Left ventricle myocardium inferior (tissue), 1 donor: ENCODE measurements around the gene COL1A2. TPM values are rescaled to one million over a fixed set of nuclear protein-coding genes. Genes with fewer than 3 reads are reported as not detected.

Experiments used
- DNase-seq: peaks from one replicate; pipeline ENCODE4 v3.0.0-alpha.2; 2020
- H3K27ac ChIP-seq: fragments of 200-600 bp; replicated peaks from 2 replicates; pipeline ENCODE4 v1.8.0; 2021
- H3K27me3 ChIP-seq: fragments of 200-600 bp; 2 replicates; pipeline ENCODE4 v1.8.0; 2021; ENCODE audit warnings: low read depth
- H3K36me3 ChIP-seq: fragments of 200-600 bp; 2 replicates; pipeline ENCODE4 v1.8.0; 2021
- H3K4me1 ChIP-seq: fragments of 200-600 bp; 2 replicates; pipeline ENCODE4 v1.8.0; 2021
- H3K4me3 ChIP-seq: fragments of 200-600 bp; 2 replicates; pipeline ENCODE4 v1.8.0; 2021; ENCODE audit warnings: mild to moderate bottlenecking, moderate library complexity
- H3K9me3 ChIP-seq: fragments of 200-600 bp; replicated peaks from 2 replicates; pipeline ENCODE4 v1.8.0; 2021
- intact Hi-C: fragments of 100-400 bp; cut with micrococcal nuclease; formaldehyde crosslinking; loops from one replicate; pipeline ENCODE4 v1.11.0; 2022
- total RNA-seq: library from RNA; stranded (reverse); fragmentation: NEBNext Ultra II Directional; extraction: Animal tissue kit (Norgen Biotek cat#: 25700); gene quantifications from one replicate; pipeline ENCODE4 v1.2.1, GENCODE V29; 2021
- TF ChIP-seq, protein P1 (sequence below): fragments of 200-600 bp; IDR thresholded peaks from 2 replicates; pipeline ENCODE4 v1.8.0; 2021; ENCODE audit warnings: antibody characterized with exemption, mild to moderate bottlenecking, borderline replicate concordance
- donor health status: DM: no; HTN: yes; CAD: no; lungs with severe emphysema.

Gene COL1A2
- total RNA-seq, 1 donor from 2014 or later: 96.6 TPM

- Histone ChIP-seq H3K27ac (no peak overlapping the region), H3K36me3 (peaks cover 24% of the 10 kb centered on the region), H3K4me3 (peak overlapping the region; percentile 19), H3K27me3 (peaks cover 29% of the 10 kb centered on the region), H3K4me1 (peaks cover 16% of the 10 kb centered on the region), H3K9me3 (no peaks in the 10 kb centered on the region)
- intact Hi-C loops: no loop called here
- TF ChIP-seq, protein P1, sequence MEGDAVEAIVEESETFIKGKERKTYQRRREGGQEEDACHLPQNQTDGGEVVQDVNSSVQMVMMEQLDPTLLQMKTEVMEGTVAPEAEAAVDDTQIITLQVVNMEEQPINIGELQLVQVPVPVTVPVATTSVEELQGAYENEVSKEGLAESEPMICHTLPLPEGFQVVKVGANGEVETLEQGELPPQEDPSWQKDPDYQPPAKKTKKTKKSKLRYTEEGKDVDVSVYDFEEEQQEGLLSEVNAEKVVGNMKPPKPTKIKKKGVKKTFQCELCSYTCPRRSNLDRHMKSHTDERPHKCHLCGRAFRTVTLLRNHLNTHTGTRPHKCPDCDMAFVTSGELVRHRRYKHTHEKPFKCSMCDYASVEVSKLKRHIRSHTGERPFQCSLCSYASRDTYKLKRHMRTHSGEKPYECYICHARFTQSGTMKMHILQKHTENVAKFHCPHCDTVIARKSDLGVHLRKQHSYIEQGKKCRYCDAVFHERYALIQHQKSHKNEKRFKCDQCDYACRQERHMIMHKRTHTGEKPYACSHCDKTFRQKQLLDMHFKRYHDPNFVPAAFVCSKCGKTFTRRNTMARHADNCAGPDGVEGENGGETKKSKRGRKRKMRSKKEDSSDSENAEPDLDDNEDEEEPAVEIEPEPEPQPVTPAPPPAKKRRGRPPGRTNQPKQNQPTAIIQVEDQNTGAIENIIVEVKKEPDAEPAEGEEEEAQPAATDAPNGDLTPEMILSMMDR: no peak
- DNase-seq: no peak
Measured at GRCh38 chr7:94400643-94401427, 6.1 kb downstream of the COL1A2 start.

DNA sequence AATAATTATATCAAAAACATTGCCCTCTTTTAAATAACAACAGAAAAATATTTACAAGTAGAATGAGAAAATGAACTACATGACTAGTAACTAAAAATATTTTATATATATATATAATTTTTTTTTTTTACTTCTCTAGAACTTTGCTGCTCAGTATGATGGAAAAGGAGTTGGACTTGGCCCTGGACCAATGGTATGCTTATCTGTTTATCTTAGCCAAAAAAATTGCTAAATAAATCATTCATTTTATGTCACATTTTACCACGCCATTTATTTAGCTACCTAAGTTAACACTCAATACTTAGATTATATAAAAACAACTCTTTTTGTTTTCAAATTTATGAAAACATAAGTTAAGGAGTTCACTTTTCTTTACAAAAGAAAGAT, 6.7 kb downstream of the COL1A2 start:
- no peak overlapping the region for H3K27ac ChIP-seq
- peaks cover 29% of the 10 kb centered on the region for H3K36me3 ChIP-seq
- no peaks in the 10 kb centered on the region for H3K9me3 ChIP-seq
- no peak overlapping the region for H3K4me3 ChIP-seq
- DNase-seq: no peak
- peaks cover 16% of the 10 kb centered on the region for H3K4me1 ChIP-seq
- TF ChIP-seq, protein P1: no peak
- intact Hi-C loops: no loop called here
- peaks cover 27% of the 10 kb centered on the region for H3K27me3 ChIP-seq

DNA sequence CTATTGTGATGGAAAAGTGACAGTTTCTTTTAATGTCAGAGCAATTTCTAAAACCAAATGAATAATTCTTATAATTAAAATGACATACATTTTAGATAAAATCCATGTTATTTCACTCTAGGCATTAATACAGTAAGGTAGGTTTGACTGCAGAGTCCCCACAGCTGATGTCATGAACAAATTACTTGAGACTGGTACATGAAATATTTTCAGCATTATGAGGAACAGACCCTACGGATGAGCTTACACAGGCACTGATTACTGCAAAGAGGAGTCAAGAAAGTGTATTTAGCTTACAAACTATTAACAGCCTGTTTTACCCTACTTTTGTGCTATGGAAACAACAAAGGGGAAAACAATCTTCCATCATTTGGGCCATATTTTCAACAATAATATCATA, 8.9 kb downstream of the COL1A2 start:
- DNase-seq: no peak
- H3K27ac ChIP-seq: no peak overlapping the region
- intact Hi-C loops: no loop called here
- H3K9me3 ChIP-seq: no peaks in the 10 kb centered on the region
- peaks cover 32% of the 10 kb centered on the region for H3K36me3 ChIP-seq
- TF ChIP-seq, protein P1: no peak
- H3K4me3 ChIP-seq: no peak overlapping the region
- peaks cover 8% of the 10 kb centered on the region for H3K4me1 ChIP-seq
- H3K27me3 ChIP-seq: peaks cover 18% of the 10 kb centered on the region

GRCh38 chr7:94405506-94405905, 10.8 kb downstream of the COL1A2 start:
- TF ChIP-seq, protein P1: no peak
- DNase-seq: no peak
- Histone ChIP-seq H3K4me3 (no peak overlapping the region), H3K27me3 (peaks cover under 1% of the 10 kb centered on the region), H3K27ac (no peak overlapping the region), H3K9me3 (no peaks in the 10 kb centered on the region), H3K4me1 (peaks cover 6% of the 10 kb centered on the region), H3K36me3 (peaks cover 45% of the 10 kb centered on the region)
- intact Hi-C loops: no loop called here

- H3K9me3 ChIP-seq: no peaks in the 10 kb centered on the region
- H3K4me1 ChIP-seq: peaks cover 6% of the 10 kb centered on the region
- no peak overlapping the region for H3K27ac ChIP-seq
- H3K4me3 ChIP-seq: no peak overlapping the region
- no peaks in the 10 kb centered on the region for H3K27me3 ChIP-seq
- TF ChIP-seq, protein P1: no peak
- no peak for DNase-seq
- peaks cover 55% of the 10 kb centered on the region for H3K36me3 ChIP-seq
- intact Hi-C loops: no loop called here
Measured at GRCh38 chr7:94406696-94407095, 12.0 kb downstream of the COL1A2 start.
